GM23338 (cell line): ENCODE data around the gene ZFP64.

ENCODE experiments used
- CTCF ChIP-seq, 2 experiments: fragments of 200-600 bp in 1 of 2; sonication (generic) in 1 of 2; conservative IDR thresholded peaks; 2 replicates each; pipeline versions ENCODE4 v1.5.1 to v1.6.1; 2016 to 2017; ENCODE audit warnings: antibody characterized with exemption in 2 of 2, low read depth in 2 of 2, mild to moderate bottlenecking in 2 of 2, moderate library complexity in 1 of 2
- EZH2 ChIP-seq: fragments of 200-600 bp; sonication (generic); IDR thresholded peaks from one replicate; pipeline ENCODE4 v1.8.0; 2017; ENCODE audit warnings: antibody characterized with exemption, mild to moderate bottlenecking, low read depth; ENCODE audit not compliant: unreplicated experiment
- EZH2phosphoT487 ChIP-seq: fragments of 200-600 bp; sonication (generic); IDR thresholded peaks from one replicate; pipeline ENCODE4 v1.8.1; 2018; ENCODE audit warnings: antibody characterized with exemption; ENCODE audit not compliant: unreplicated experiment
- JUNB ChIP-seq: IDR thresholded peaks from one replicate; pipeline ENCODE4 v1.6.1; 2016; ENCODE audit warnings: antibody characterized with exemption; ENCODE audit not compliant: unreplicated experiment
- POLR2AphosphoS5 ChIP-seq: IDR thresholded peaks from 2 replicates; pipeline ENCODE4 v1.6.1; 2016; ENCODE audit warnings: antibody characterized with exemption, low read depth
- REST ChIP-seq: IDR thresholded peaks from one replicate; pipeline ENCODE4 v1.6.1; 2018; ENCODE audit warnings: antibody characterized with exemption; ENCODE audit not compliant: unreplicated experiment
- TF ChIP-seq, protein P1 (sequence below): fragments of 250-450 bp; sonication (Bioruptor Pico); IDR thresholded peaks from 2 replicates; pipeline ENCODE4 v1.5.0; 2020; ENCODE audit warnings: mild to moderate bottlenecking, moderate library complexity
- TF ChIP-seq, protein P2 (sequence below): IDR thresholded peaks from 2 replicates; pipeline ENCODE4 v1.6.1; 2016; ENCODE audit warnings: antibody characterized with exemption

GRCh38 chr20:52168116-52168515 is 23.5 kb downstream of the ZFP64 start:
- no peak for TF ChIP-seq CTCF (conservative IDR thresholded peaks at IDR 0.05; ENCODE audit: low read depth in 2 of 2)
- TF ChIP-seq, protein P1, sequence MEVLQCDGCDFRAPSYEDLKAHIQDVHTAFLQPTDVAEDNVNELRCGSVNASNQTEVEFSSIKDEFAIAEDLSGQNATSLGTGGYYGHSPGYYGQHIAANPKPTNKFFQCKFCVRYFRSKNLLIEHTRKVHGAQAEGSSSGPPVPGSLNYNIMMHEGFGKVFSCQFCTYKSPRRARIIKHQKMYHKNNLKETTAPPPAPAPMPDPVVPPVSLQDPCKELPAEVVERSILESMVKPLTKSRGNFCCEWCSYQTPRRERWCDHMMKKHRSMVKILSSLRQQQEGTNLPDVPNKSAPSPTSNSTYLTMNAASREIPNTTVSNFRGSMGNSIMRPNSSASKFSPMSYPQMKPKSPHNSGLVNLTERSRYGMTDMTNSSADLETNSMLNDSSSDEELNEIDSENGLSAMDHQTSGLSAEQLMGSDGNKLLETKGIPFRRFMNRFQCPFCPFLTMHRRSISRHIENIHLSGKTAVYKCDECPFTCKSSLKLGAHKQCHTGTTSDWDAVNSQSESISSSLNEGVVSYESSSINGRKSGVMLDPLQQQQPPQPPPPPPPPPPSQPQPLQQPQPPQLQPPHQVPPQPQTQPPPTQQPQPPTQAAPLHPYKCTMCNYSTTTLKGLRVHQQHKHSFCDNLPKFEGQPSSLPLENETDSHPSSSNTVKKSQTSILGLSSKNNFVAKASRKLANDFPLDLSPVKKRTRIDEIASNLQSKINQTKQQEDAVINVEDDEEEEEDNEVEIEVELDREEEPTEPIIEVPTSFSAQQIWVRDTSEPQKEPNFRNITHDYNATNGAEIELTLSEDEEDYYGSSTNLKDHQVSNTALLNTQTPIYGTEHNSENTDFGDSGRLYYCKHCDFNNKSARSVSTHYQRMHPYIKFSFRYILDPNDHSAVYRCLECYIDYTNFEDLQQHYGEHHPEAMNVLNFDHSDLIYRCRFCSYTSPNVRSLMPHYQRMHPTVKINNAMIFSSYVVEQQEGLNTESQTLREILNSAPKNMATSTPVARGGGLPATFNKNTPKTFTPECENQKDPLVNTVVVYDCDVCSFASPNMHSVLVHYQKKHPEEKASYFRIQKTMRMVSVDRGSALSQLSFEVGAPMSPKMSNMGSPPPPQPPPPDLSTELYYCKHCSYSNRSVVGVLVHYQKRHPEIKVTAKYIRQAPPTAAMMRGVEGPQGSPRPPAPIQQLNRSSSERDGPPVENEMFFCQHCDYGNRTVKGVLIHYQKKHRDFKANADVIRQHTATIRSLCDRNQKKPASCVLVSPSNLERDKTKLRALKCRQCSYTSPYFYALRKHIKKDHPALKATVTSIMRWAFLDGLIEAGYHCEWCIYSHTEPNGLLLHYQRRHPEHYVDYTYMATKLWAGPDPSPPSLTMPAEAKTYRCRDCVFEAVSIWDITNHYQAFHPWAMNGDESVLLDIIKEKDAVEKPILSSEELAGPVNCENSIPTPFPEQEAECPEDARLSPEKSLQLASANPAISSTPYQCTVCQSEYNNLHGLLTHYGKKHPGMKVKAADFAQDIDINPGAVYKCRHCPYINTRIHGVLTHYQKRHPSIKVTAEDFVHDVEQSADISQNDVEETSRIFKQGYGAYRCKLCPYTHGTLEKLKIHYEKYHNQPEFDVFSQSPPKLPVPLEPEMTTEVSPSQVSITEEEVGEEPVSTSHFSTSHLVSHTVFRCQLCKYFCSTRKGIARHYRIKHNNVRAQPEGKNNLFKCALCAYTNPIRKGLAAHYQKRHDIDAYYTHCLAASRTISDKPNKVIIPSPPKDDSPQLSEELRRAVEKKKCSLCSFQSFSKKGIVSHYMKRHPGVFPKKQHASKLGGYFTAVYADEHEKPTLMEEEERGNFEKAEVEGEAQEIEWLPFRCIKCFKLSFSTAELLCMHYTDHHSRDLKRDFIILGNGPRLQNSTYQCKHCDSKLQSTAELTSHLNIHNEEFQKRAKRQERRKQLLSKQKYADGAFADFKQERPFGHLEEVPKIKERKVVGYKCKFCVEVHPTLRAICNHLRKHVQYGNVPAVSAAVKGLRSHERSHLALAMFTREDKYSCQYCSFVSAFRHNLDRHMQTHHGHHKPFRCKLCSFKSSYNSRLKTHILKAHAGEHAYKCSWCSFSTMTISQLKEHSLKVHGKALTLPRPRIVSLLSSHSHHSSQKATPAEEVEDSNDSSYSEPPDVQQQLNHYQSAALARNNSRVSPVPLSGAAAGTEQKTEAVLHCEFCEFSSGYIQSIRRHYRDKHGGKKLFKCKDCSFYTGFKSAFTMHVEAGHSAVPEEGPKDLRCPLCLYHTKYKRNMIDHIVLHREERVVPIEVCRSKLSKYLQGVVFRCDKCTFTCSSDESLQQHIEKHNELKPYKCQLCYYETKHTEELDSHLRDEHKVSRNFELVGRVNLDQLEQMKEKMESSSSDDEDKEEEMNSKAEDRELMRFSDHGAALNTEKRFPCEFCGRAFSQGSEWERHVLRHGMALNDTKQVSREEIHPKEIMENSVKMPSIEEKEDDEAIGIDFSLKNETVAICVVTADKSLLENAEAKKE (CRISPR knock-in tag): no peak
- no peak for TF ChIP-seq EZH2phosphoT487
- TF ChIP-seq POLR2AphosphoS5: no peak
- TF ChIP-seq EZH2: no peak
- TF ChIP-seq REST: no peak
- no peak for TF ChIP-seq JUNB
- TF ChIP-seq, protein P2, sequence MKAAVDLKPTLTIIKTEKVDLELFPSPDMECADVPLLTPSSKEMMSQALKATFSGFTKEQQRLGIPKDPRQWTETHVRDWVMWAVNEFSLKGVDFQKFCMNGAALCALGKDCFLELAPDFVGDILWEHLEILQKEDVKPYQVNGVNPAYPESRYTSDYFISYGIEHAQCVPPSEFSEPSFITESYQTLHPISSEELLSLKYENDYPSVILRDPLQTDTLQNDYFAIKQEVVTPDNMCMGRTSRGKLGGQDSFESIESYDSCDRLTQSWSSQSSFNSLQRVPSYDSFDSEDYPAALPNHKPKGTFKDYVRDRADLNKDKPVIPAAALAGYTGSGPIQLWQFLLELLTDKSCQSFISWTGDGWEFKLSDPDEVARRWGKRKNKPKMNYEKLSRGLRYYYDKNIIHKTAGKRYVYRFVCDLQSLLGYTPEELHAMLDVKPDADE: no peak
